Right lobe of liver (tissue), 6 donors: ENCODE data around the gene ZIC5. TPM values are rescaled to one million over a fixed set of nuclear protein-coding genes. Genes with fewer than 3 reads are reported as not detected.
A peak's percentile ranks its signal among the peaks of the same experiment; 100 is the strongest.

Experiments
- ATAC-seq, 4 donors: fragments of 200-7000 bp; cut with Tn5 transposase; one replicate each; pipeline ENCODE4 v1.9.1; 2020; ENCODE audit warnings: mild to moderate bottlenecking in 4 of 4, moderate library complexity in 4 of 4
- DNase-seq, 3 donors: peaks; one replicate each; pipeline ENCODE4 v3.0.0-alpha.2; 2020
- H3K27ac ChIP-seq, 3 donors: fragments of 200-600 bp; one replicate each; pipeline ENCODE4 v1.8.0; 2022
- H3K27me3 ChIP-seq, 2 donors: fragments of 200-600 bp; one replicate each; pipeline ENCODE4 v1.8.0; 2022
- H3K36me3 ChIP-seq, 4 donors: fragments of 200-600 bp; sonication (generic) in 1 of 4; one replicate each; pipeline versions ENCODE4 v1.5.1 to v1.8.0; 2017 to 2022; ENCODE audit warnings: control low read depth in 1 of 4
- H3K4me1 ChIP-seq, 4 donors: fragments of 200-600 bp; sonication (generic) in 1 of 4; one replicate each; pipeline versions ENCODE4 v1.5.1 to v1.8.0; 2017 to 2022; ENCODE audit warnings: control low read depth in 1 of 4
- H3K4me3 ChIP-seq, 3 donors: fragments of 200-600 bp; one replicate each; pipeline ENCODE4 v1.8.0; 2022
- H3K9me3 ChIP-seq, 4 donors: fragments of 200-600 bp; sonication (generic) in 1 of 4; one replicate each; pipeline versions ENCODE4 v1.5.1 to v1.8.0; 2017 to 2022; ENCODE audit warnings: control low read depth in 1 of 4
- POLR2A ChIP-seq: fragments of 450-650 bp; IDR thresholded peaks from one replicate; pipeline ENCODE4 v1.6.1; 2017; ENCODE audit warnings: antibody characterized with exemption, mild to moderate bottlenecking
- WGBS: methylation state at CpG from one replicate; pipeline ENCODE4 v1.1.6; 2018; ENCODE audit warnings: low coverage, low lambda C conversion rate; ENCODE audit not compliant: insufficient coverage; ENCODE audit errors: missing lambda C conversion rate; 5-methylcytosine and 5-hydroxymethylcytosine counted together
- intact Hi-C, 2 donors: fragments of 100-400 bp; cut with DNase I; formaldehyde crosslinking; loops; one replicate each; pipeline versions ENCODE4 v1.11.2 to v1.14.1; 2022
- total RNA-seq, 6 experiments: library from RNA; depleted of rRNA in 2 of 6; stranded (reverse); fragments of >200 nt in 2 of 6; fragmentation: NEBNext Ultra II Directional in 3 of 6; extraction: Animal tissue kit (Norgen Biotek cat#: 25700) in 3 of 6; gene quantifications; one replicate each; pipeline versions ENCODE4 v1.1.0 to v1.2.4, GENCODE V29; 2016 to 2023
- TF ChIP-seq, protein P1 (sequence below), 4 donors: fragments of 200-600 bp in 3 of 4; fragments of 450-650 bp in 1 of 4; IDR thresholded peaks; one replicate each; pipeline versions ENCODE4 v1.5.1 to v1.8.0; 2016 to 2022; ENCODE audit warnings: antibody characterized with exemption in 4 of 4, mild to moderate bottlenecking in 2 of 4
- donor health status: DM: no; HTN: yes; CAD: no.
- donor health status: DM: no; HTN: no; CAD: no.
- donor health status: DM: no; HTN: no; CAD: no.
- donor health status: DM: no; HTN: yes; CAD: no.
- donor health status: DM: no; HTN: yes; CAD: no.

Gene ZIC5
- total RNA-seq, 6 experiments from 2014 or later: not detected

DNA sequence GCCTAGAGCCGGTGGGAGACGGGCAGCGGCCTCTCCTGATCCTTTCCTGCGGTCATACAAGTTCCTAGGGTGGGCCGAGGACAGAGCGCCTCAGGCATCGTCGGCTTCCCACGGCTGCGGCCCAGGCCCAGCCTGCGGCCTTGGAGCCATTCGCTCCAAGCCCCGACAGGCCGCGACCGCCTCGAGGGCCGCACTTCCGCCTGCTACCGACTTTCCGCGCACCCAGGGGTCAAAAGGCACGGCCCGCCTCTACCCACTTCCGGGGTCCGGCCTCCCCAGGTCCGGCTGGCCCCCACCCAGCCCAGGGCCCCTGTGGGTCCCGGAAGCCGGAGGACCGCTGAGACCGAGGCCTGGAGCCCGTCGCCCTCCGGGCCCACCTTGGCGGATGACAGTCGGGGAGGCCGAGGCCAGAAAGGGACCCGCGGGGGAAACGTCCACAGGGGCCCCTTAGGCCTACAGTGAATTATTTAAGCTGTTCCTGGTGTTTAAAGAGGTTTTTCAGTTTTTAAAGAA, 26.2 kb upstream of the ZIC5 start:
- 10% methylated on average over 2 of the region's 40 CpGs for WGBS
- ATAC-seq: peak in 1 of 4 donors; percentile 31
- intact Hi-C loops: no loop called here
- Histone ChIP-seq H3K27ac (no peak overlapping the region), H3K9me3 (no peaks in the 10 kb centered on the region), H3K36me3 (no peaks in the 10 kb centered on the region), H3K27me3 (peaks cover 27 to 53% of the 10 kb centered on the region in 2 donors), H3K4me1 (no peaks in the 10 kb centered on the region), H3K4me3 (no peak overlapping the region)
- DNase-seq: no peak
- TF ChIP-seq POLR2A: no peak
- TF ChIP-seq, protein P1, sequence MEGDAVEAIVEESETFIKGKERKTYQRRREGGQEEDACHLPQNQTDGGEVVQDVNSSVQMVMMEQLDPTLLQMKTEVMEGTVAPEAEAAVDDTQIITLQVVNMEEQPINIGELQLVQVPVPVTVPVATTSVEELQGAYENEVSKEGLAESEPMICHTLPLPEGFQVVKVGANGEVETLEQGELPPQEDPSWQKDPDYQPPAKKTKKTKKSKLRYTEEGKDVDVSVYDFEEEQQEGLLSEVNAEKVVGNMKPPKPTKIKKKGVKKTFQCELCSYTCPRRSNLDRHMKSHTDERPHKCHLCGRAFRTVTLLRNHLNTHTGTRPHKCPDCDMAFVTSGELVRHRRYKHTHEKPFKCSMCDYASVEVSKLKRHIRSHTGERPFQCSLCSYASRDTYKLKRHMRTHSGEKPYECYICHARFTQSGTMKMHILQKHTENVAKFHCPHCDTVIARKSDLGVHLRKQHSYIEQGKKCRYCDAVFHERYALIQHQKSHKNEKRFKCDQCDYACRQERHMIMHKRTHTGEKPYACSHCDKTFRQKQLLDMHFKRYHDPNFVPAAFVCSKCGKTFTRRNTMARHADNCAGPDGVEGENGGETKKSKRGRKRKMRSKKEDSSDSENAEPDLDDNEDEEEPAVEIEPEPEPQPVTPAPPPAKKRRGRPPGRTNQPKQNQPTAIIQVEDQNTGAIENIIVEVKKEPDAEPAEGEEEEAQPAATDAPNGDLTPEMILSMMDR (IDR thresholded peaks at IDR 0.05): no peak

DNA sequence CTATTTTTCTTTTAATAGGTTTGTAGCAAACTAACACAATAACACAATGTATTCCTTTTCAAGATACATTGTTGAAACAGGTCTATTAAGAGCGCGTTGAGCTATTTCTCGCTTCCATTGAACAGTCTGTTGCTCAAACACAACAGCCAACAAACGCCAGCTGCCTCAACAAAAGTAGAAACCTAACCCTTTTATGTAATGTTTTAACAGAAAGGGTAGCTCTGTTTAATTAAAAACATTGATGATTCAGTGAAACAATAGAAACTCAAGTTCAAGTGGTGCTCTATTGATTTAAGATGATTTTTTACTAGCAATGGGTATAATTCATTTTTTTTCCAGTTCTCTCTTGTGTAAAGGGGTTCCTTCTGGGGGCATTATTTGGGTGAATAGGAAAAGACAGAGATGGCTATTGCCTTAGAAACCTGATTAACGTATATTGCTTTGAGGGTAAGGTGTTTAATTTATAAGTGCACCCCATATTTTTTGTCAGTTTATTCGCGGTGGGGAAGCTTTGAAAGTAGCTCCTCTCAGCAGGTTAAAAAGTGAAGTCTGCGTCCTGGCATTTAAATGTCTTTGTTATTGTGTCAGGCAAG, 24.9 kb upstream of the ZIC5 start:
- H3K4me3 ChIP-seq: no peak overlapping the region

DNA sequence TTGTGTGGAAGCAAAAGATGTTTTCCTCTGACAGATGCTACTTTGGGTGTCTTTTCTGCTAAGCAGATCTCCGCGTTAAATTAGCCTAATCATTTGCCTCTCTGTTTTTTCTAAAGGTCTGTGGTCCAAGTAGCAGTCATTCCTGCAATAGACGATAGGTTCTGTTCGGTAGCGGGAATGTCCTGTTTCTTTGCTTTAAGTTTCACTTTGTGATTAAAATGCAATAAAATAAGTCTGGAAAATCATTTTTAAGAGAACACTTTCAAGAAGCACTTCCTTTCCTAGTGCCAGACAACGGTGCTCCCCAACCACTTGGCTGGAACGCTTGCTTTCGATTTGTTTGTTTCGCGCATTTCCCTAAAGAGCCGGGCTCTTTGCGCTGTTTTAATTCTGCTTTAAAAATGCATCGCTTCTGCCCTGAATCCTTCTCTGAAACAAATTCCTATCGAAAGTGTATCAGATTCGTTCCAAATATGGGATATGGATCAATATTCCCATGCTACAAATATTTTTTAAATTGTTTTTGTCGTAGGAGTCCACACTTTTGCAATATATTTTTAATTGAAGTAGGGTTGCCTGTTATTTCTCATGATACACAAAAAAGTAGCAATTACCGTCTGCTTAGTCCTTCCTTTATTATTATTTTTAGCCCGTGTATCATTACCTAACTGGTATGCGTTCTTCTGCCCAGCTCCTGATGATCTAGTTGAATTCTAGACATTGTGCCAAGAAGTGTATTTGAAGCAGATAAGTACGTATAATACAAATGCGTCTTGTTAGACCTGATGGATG, 24.2 kb upstream of the ZIC5 start:
- intact Hi-C loops: no loop called here
- no peak for TF ChIP-seq POLR2A
- TF ChIP-seq, protein P1 (IDR thresholded peaks at IDR 0.05): no peak
- Histone ChIP-seq H3K27ac (no peak overlapping the region), H3K4me3 (no peak overlapping the region), H3K36me3 (no peaks in the 10 kb centered on the region), H3K4me1 (no peaks in the 10 kb centered on the region), H3K27me3 (peaks cover 37 to 72% of the 10 kb centered on the region in 2 donors), H3K9me3 (no peaks in the 10 kb centered on the region)
- ATAC-seq (no peak), DNase-seq (no peak)
- 7% methylated on average over 21 of the region's 21 CpGs for WGBS

More for the DNA sequence above, 24.9 kb upstream of the ZIC5 start:
- intact Hi-C loops: no loop called here
- Histone ChIP-seq H3K36me3 (no peaks in the 10 kb centered on the region), H3K4me1 (no peaks in the 10 kb centered on the region), H3K27me3 (peaks cover 37 to 65% of the 10 kb centered on the region in 2 donors), H3K9me3 (no peaks in the 10 kb centered on the region), H3K27ac (no peak overlapping the region)
- ATAC-seq: no peak
- no peak for DNase-seq
- TF ChIP-seq POLR2A: no peak
- TF ChIP-seq, protein P1 (IDR thresholded peaks at IDR 0.05): no peak
- 9% methylated on average over 8 of the region's 8 CpGs for WGBS

DNA sequence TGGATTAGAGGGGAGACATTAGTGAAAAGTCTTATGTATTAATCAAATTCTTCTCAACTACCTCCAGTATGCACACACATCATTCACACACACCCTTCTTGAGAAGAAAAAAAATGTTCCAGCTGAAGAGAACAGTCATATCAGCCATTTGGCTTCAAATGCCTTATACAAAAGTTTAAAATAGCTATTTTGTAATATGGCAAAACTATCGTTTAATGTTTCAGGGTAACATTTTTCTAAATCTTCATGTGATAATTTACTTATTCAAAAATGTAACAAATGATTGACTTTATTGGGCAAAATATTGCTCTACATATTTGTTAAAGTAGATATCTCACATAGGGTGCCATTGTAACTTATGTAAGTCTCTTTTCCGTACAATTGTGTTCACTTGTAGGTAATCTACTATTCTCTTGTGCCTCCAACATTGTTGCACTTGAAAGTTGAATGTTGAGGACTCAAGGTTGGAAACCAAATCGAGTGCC, 23.6 kb upstream of the ZIC5 start:
- intact Hi-C loops: no loop called here
- H3K27ac ChIP-seq: no peak overlapping the region
- H3K9me3 ChIP-seq: no peaks in the 10 kb centered on the region
- H3K4me1 ChIP-seq: no peaks in the 10 kb centered on the region
- H3K27me3 ChIP-seq: peaks cover 37 to 77% of the 10 kb centered on the region in 2 donors
- ATAC-seq (no peak), DNase-seq (no peak)
- H3K4me3 ChIP-seq: no peak overlapping the region
- TF ChIP-seq, protein P1 (IDR thresholded peaks at IDR 0.05): no peak
- no peak for TF ChIP-seq POLR2A
- WGBS: 13% methylated on average over 3 of the region's 3 CpGs
- no peaks in the 10 kb centered on the region for H3K36me3 ChIP-seq
